ENCODE data around the gene KRTAP22-1.

The KRTAP22-1 gene

DNA sequence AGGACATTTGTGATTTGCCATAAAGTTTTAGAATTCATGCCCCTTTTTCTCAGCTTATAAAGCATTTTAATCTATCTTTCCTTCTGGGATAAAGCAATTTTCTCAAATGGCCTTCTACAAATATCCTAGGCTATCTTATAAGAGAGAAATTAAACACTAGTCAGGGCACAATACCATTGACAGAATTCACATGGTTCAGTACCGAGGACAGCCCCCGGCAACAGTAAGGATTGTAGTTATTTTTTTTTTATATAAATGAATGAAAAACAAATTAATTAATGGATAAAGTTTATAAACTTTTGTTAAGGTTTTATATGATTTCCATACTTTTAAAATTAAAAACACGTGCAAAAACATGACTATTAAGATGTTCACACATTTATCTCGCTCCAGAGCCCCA is 27.2 kb downstream of the KRTAP22-1 start:
- DNase-seq, result no peak

GRCh38 chr21:30629200-30629599 is 28.3 kb downstream of the KRTAP22-1 start:
- no peak for DNase-seq

DNA sequence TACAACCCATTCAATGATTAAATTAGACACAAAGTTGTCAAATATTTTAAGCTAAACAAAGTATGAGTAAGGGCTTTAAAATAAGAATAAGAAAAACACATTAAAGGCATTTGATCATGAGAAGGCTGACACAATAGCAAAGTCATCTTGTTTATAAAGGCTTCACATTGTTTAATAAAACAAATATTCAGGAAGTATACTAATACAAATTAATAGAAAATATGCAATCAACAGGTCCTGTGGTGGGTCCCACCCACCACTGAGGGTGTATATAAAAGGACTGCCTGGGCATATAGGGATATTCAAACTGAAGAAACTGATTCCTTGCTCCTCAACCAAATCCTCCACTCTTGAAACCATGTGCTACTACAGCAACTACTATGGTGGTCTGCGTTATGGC is 34.0 kb downstream of the KRTAP22-1 start, which contains the start of gene KRTAP20-2:
Gene KRTAP20-2 (plus strand): TSS at position 301 of the 400 bp plus-strand sequence. CDS start 58 bp downstream, at position 359.
- DNase-seq, result no peak

DNA sequence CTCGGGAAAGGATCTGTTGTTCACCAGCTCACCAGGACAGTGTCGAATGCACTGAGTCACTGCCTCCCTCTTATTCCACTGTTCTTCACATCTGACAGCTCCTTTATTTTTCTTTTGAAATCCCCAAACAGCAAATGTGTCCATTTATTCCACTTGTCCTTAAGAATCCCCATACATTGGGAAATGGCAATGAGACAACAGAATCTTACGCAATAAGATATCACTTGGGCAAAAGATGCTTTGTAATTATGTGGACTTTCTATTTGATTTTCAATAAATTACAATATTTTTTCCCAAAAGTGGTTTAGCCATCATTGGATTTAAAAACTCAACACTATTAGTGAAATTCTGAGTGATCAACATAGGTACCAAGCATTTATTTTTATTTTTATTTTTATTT is 37.8 kb downstream of the KRTAP22-1 start:
- no peak for DNase-seq

- DNase-seq, result no peak
Observed at GRCh38 chr21:30642564-30642963, 41.7 kb downstream of the KRTAP22-1 start, which contains the start of gene KRTAP20-3. KRTAP20-3 (plus strand) TSS chr21:30642864.

GRCh38 chr21:30646904-30647414 is 46.1 kb downstream of the KRTAP22-1 start:
- DNase-seq, result no peak
